GM19468 (cell line): ENCODE measurements around the gene PDIA4.
"Not testable (repeated sequence)": the region's sequence is repeated elsewhere in the genome, so short reads cannot be mapped to it uniquely, and the experiment has no call there.

ENCODE experiments used
- ATAC-seq: cut with Tn5 transposase; IDR thresholded peaks from one replicate; pipeline ENCODE4 v1.9.1; 2021; ENCODE audit warnings: mild to moderate bottlenecking, moderate library complexity, moderate number of reproducible peaks; ENCODE audit not compliant: unreplicated experiment; ENCODE audit errors: extremely low read depth

PDIA4 gene

DNA sequence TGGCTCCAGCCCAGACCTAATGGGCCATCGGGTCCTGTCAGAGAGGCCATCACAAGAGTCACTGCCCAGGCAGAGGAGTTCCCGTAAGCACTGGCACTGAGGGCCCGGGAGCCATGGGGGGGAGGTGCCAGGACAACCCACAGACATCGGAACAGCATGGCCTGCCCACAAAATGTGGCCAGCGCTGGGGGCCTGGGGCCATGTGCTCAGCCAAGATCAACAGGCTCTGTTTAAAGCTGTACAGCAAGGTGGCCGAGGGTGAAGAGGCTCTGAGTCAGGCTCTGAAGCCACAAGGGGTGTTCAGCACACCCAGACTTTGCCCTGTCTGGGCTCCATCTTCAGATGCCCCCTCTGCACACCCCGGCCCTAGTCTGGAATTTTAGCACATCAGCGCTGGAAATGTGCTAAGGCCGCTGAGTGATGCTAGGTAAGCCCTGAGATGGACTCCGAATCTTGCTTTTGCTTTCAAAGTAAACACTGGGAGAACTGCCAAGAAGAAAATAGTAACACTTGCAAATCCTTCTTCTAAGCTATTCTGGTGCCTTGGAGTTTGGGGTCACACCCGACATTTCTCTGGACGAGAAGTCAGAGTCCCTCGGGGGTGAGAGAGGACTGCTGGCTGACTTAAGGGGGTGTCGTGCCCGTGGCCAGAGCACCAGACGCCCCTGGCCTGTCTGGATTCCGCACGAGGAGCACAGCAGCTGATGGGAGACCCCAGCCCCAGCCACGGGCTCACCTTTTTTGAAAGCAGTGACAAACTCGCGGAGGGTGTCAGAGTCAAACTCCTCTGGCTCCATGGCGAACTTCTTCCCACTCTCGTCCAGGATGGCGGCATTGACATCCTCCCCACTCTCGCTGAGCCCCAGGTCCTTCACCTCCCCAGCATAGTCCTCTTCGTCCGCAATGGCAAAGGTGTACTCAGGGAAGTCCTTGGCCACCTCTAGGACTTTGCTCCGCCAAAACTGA is 23.6 kb downstream of the PDIA4 start:
- ATAC-seq: no peak

DNA sequence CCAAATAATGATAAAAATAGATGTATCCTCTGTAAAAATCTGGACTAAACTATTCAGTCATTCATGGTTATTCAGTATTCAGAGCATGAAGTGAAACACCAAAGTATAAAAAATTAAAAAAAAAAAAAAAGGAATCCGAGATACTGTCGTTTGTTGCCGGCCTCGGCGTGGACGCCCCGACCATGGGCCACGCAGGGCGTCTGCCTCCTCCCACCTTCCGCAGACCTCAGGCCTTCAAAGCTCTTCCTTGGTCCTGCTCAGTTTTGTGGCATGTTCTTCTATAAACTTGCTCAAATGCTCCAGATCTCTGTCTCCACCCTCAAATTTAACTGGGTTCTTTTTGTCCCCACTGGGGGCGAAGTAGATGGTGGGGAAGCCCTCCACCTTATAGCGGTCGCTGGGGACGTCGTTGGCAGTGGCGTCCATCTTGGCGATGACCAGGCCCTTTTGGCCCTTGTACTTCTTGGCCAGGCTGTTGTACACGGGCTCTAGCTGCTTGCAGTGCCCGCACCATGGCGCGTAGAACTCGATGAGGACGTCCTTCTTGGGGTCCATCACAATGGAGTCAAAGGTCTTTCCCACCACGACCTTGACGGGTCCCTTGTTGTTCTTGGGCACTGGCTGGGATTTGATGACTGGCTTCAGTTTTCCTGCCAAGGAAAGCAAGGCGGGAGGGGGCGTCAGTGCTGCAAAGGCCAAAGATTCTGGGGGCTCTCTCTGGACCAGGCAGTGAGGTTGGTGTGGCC is 24.6 kb downstream of the PDIA4 start:
- no peak for ATAC-seq

DNA sequence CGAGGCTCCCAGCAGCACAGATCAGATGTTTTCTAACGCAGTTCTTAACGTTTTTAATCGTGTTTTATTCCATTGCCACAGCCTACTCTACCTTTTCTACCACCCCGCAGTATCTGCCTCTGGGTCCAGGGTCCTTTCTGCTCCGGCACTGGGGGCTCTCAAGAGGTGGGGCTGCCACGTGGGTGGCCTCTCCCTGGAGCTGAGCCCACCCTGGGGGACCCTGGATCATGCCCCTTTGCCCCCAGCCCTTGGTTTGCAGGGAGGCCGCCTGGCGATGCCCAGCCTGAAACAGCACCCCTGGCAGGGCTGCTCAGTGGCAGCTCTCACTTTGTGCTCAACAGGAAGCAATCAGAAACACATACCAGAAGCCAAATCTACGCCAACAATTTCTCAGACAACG is 25.3 kb downstream of the PDIA4 start:
- no peak for ATAC-seq

DNA sequence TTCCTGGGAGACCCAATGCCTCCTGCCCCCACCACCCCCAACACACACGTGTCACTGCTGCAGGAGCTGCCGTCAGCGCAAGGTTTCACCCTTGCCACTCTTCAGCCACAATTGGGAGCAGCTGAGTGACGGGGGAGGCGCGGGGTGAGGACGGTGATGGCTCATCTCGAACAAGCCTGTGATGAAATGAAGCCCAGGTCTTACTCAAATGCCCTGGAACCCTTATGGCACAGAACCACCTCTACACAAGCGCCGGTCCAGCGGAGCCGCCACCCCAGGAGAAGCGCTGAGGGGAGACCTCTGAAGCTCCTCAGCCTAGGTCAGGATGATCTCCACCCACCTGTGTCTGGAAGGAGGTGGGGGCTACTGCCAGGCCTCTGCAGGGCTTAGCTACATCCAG is 25.7 kb downstream of the PDIA4 start:
- no peak for ATAC-seq

DNA sequence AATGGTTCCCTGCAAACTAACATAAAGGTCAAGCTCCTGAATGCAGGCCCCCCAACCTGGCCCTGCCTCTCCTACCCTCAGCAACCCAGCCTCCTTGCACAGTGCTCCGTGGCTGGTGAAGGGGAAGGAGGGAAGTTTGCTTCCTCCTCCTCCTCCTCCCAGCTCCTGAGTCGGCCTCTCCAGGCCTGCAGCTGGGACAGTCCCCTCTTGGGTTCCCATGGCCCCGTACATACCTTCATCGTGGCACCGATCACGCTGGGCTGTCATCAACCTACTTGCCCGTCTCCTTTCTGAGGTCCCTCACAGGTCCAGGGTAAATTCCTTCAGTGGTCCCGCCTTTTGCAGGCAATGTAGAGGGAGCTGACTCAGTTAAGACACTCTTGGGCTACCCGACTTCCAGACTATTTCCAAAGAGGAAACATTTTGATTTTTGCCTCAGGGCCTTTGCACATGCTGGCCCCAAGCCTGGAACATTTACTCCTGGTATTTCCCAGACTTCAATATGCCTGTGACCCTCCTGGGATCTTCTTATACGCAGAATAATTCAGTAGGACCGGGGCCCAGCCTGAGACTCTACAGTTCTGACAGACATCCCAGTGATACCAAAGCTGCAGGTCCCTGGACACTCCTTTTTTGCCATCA is 26.8 kb downstream of the PDIA4 start:
- no peak for ATAC-seq

DNA sequence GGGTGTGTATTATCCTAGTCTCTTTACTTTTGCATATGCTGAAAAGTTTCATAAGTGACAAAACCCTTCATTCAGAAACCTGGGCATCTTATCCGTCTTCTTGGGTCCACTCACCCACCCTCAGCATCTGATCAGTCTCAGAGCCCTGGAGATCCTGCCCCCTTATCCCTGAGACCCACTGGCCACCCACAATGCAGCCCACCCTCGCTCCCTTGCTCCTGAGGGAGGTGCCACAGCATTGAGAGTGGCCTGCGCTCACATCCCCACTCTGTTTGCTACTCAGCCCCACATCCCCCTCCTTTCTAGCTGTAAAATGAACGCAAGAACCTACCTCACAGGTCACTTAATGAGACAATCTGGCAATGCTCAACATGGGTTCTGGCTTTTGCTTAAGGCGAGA is 27.3 kb downstream of the PDIA4 start:
- no peak for ATAC-seq

DNA sequence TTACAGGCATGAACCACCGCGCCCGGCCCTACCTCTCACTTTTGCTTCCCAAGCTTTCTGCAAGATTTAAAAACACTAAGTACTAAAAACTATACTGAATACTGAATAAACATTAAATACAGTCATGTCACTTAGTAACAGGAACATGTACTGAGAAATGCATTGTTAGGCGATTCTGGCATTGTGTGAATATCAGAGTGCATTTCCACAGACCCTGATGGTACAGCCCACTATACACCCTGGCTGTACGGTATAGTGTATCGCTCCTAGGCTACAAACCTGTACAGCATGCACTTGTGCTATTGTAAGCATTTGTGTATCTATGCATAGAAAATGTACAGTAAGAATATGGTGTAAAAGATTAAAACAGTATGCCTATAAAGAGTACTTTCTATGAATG is 29.1 kb downstream of the PDIA4 start:
- no peak for ATAC-seq

DNA sequence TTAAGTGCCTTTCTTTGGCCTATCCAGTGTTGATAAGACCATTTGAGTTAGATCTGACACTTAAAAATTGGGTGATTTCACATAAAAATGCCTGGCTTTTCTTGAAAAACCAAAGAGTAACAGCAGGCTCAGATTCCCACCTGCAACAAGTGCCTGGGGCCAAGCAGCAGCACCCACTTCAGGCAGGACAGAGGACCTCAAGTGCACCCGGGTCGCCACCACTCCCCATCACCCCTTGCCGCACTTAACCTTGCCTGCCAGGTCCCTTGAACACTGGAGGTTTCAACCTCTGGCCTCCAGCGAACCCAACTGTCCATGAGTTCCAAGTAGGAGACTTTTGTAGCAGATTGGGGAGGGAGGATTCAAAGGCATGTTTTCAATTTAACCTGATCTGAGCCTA is 30.8 kb downstream of the PDIA4 start:
- ATAC-seq: no peak

DNA sequence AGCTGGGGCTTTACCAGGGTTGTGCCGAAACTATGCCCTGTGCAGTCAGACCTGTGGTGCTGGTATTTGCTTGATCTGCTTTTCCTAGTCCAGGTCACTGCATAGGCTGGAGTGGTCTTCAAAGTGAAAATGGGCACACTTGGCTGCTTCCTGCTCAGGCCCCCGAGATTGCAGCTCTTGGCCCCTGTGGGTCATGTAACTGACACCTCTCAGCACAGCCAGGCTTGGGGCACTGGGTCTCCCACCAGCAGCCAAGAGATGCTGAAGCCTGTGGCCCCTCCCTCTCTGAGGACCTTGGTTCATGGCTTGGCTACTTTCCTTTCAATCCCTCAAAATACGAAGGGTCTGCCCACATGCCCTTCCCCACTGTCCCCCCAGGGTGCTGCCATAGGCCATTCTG is 33.7 kb downstream of the PDIA4 start:
- ATAC-seq: no peak

DNA sequence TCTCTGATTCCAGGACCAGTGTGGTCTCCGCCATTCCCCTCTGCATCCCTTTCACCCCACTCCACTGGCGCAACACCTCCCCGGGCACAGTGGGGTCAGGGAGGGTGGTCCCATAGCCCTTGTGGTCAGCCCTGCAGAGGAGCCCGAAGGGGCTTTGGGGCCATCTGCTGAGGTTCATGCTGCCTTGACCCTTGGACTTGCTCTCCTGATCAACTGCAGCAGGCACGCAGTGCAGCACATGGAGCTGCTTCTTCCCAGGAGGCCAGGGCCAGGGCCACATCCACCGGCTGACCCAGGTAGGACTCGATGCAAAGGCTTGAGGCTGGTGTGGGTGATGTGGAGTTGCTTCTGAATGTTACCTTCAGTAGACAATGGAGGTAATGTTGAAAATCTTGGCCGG is 35.1 kb downstream of the PDIA4 start:
- no peak for ATAC-seq

DNA sequence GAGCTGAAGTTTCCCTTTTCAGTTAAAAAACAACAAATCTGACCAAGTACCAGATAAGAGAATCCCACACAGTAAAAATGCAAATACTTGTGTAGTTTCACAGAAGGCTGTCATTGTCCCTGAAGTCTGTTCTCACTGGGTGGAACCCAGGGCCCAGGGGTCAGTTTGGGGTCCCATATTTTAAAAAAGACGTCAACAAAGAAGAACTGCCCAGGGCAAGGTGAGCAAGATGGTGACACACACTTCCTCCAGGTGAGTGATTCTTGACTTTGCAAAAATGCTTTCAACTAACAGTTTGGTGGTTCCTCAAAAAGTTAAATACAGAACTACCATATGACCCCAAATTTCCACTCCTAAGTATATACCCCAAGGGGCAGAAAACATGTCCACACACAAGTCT is 36.8 kb downstream of the PDIA4 start:
- no peak for ATAC-seq

DNA sequence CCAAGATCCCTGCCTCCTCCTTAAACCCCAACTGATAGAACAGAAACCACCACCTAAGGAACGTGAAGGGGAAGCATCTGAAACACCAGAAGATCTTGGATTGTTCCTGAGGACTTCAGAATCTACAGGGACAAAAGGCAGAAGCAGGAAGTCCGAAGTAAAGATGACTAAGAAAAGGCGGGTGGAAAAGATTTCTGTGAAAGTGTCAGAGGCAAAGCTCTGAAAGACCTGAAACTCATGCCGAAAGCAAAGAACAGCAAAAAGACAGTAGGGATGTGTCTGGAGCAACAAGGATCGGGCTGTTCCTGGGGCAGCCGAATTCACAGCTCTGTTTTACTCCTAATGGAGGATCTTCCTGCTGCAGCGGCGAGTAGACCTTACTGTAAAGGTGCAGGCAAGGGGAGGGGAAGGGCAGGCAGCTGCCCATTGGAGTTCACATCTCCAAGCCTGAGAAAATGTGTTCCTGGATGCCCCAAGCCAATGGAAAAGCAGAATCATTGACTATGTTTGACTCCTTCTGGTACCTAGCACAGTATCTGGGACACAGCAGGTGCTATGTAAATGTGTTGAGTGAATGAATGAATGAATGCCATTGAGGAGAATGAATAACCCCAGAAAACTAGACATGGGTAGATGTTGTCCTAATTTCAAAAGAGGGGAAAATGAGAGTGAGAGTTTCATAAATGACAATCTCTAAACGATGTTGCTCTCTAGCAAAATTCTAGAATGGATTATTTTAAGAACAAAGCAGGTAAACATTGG is 40.4 kb downstream of the PDIA4 start:
- no peak for ATAC-seq

DNA sequence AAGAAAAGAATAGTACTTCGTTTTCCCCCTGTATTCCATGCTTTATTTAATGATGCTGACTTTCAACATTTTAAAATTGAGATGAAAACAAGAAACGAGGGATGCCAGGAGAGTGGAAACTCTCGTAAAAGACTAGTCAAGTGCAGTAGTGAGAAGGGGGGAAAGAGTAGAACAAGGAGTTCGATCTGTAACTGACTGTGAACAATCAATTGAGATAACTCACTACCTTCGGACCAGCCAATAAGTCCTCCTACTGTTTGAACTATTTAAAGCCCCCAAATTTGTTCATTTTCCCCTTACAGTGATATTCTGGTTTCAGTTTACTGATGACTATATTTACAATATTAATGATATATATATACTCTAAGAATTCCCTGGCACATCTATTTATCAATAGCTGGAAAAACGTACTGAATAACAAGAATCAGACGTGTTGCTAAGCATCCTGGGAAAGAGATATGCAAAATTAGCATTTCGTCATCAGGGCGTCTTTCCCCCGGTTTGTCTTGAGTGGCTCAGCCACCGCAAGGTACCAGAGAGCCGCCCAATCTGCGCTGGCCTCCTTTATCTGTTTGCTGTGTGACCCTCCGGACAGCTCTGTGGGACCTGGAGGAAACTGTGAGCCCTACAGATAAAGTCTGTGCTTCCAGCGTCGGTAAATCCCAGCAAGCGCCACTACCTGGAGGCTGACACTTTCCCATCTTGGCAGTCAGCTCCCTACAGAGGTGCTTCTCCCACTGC is 41.1 kb downstream of the PDIA4 start:
- peak; percentile 76 for ATAC-seq

DNA sequence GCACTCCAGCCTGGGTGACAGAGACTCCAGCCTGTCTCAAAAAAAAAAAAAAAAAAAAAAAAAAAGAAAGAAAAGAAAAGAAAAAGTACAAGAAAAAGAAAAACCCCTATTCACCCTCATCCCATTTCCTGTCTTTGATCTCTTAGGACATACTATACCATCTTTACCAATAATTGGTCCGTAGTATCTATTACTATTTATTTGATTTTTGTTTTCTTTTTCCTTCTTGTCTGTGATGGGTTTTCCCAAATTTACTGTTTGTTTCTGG is 41.6 kb downstream of the PDIA4 start:
- no peak for ATAC-seq

DNA sequence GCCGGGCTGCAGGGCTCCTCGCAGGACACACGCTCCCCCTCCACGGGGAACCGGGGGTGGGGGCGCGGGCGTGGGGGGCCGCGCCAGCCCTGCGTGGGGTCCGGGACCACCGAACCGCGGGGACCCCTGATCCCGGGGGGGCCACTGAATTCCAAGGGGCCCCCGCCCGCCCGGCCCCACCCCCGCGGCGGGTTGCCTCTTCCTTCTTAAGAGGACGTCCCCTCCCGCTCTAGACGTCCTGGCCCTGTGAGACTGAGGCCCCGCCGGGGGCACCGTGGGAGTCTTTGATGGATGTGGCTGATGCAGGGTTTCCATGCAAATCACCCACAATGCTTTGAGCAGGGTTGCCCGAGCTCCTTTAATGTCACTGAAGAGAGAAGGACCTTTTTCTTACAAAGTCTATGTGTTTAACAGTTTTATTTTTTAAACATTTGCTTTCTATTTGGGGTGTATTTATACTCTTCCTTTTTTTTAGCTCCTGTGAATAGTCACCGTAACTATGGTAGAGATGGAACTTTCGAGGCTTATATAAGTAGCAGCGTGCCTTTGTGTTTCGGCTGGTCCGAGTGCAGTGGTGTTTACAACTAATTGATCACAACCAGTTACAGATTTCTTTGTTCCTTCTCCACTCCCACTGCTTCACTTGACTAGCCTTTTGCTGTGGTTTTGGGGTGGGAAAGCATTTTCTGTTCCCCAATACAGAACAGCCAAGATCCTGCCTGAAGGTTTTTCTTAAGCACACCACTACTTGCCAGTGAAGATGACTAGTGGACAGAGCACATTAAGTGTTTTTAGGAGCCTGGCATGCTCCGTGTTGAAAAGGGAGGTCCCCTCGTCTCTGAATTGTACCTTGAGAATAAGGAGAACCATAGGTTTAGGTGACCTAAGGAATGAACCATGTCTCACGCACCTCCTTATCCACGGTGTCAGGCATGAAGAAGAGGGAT is 44.8 kb downstream of the PDIA4 start:
- ATAC-seq: peak; percentile 41

DNA sequence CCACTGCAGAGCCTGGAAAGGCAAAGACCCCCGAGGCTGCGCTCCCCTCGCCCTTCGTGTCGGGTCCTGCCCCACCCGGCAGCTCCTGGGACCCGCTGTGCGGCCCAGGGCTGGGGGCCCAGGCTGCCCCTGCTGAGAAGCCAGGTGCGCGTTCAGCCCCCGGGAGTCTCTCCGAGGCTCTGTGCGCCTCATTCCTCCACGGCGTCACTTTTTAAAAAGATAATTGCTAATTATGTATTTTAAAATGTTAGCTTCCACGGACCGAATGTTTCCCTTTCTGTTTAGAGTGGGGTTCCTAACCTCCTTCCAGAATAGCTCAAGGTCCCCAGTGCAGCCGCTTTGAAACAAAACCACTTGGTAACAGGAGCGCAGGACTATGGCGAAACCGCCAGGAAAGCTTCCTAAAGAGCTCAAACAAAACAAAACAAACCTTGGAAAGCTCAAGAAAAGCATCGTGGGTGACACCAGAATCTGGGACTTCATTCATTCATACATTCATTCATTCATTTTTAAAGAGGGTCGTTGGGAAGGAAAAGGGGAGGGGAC is 45.6 kb downstream of the PDIA4 start:
- no peak for ATAC-seq

DNA sequence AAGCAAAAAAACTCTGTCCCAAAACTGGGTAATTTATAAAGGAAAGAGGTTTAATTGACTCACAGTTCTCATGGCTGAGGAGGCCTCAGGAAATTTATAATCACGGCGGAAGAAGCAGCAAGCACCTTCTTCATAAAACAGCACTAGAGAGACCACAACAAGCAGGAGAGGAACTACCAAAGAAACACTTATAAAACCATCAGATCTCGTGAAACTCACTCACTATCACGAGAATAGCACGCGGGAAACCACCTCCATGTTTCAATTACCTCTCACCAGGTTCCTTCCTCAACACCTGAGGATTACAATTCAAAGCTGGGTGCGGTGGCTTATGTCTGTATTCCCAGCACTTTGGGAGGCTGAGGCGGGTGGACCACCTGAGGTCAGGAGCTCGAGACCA is 48.5 kb downstream of the PDIA4 start:
- no peak for ATAC-seq

DNA sequence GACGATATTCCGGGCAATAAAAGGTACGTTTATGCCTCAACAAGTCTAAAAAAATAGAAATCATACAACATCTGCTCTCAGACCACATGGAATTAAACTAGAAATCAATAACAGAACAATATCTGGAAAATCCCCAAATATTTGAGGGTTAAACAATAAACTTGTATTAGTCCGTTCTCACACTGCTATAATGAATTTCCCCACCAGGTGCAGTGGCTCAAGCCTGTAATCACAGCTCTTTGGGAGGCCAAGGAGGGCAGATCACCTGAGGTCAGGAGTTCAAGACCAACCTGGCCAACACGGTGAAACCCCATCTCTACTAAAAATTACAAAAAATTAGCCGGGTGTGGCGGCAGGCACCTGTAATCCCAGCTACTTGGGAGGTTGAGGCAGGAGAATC is 49.2 kb downstream of the PDIA4 start:
- ATAC-seq: not testable (repeated sequence)

DNA sequence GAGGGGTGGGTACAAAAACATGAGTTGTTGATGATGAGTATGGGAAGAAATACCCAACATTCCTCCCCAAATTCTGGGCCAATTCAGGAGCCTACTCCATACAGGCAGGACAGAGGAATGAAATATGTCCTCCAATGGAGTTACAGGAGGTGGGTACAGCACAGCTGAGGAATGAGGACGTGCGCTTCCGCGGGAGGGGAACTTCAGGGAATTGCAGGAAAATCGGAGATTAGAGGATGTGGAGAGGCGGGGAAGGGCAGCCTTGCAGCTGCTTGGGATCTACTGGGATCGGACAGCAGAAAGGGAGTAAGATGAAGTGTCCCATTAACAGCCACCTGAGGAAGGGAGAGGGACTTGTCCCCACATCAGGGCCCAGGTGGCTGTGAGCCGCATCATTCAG is 50.2 kb downstream of the PDIA4 start:
- no peak for ATAC-seq
